GM12878 (cell line): ENCODE data around the gene KCNQ1. TPM values are rescaled to one million over a fixed set of nuclear protein-coding genes. Genes with fewer than 3 reads are reported as not detected.

Experiments
- ATAC-seq: fragments of 200-7000 bp; cut with Tn5 transposase; 3 replicates; pipeline ENCODE4 v1.9.1; 2020; ENCODE audit warnings: mild to moderate bottlenecking, moderate library complexity
- BruUV-seq: library from RNA; stranded (reverse); fragments of 400-500 nt; replicated peaks from 2 replicates; lab custom pipeline; 2021; lab: Mats Ljungman, UMichigan
- CTCF ChIA-PET: fragments of 300-600 bp; sonication (Branson Sonifier 250); formaldehyde crosslinking; extraction: SDS; loops from one replicate; lab custom pipeline; 2021; ENCODE audit warnings: inconsistent platforms; lab: Yijun Ruan, JAX
- POLR2A ChIA-PET: fragments of 350-600 bp; formaldehyde crosslinking; extraction: SDS; loops from one replicate; lab custom pipeline; 2021; ENCODE audit warnings: inconsistent platforms; lab: Charles Lee
- RAD21 ChIA-PET: fragments of 300-600 bp; sonication (Branson Sonifier 250); formaldehyde crosslinking; loops from one replicate; lab custom pipeline; 2023; ENCODE audit warnings: antibody characterized with exemption; ENCODE audit not compliant: unreplicated experiment; lab: Charles Lee
- SMC1A ChIA-PET: fragments of 300-600 bp; sonication (Branson Sonifier 250); formaldehyde crosslinking; loops from one replicate; lab custom pipeline; 2023; ENCODE audit not compliant: unreplicated experiment, uncharacterized antibody; lab: Charles Lee
- DNase-seq: peaks from one replicate; pipeline ENCODE4 v3.0.0-alpha.2; 2011; ENCODE audit warnings: low read depth, low spot score
- FAIRE-seq: peaks from 3 replicates; lab custom pipeline; 2011; peaks lifted over from hg19 to GRCh38; lab: Jason Lieb, UNC
- H2AFZ ChIP-seq: 2 replicates; pipeline ENCODE4 v1.6.0; 2011; ENCODE audit warnings: low read depth, low read length, control low read depth; ENCODE audit not compliant: control insufficient read depth
- H3K27ac ChIP-seq: 2 replicates; pipeline ENCODE4 v1.5.1; 2011; ENCODE audit warnings: control low read depth; ENCODE audit not compliant: control insufficient read depth, insufficient read depth
- H3K27me3 ChIP-seq, 2 experiments: replicated peaks in 1 of 2; 2 replicates each; pipeline versions ENCODE4 v1.6.0 to v1.6.1; 2011; ENCODE audit warnings: low read length in 1 of 2; ENCODE audit not compliant: control insufficient read depth in 2 of 2, insufficient read depth in 2 of 2
- H3K36me3 ChIP-seq, 2 experiments: 2 replicates each; pipeline ENCODE4 v1.5.1; 2011; ENCODE audit warnings: low read length in 1 of 2; ENCODE audit not compliant: control insufficient read depth in 2 of 2, insufficient read depth in 2 of 2
- H3K4me1 ChIP-seq: 2 replicates; pipeline ENCODE4 v1.6.1; 2011; ENCODE audit warnings: mild to moderate bottlenecking, low read length, moderate library complexity, mixed read lengths; ENCODE audit not compliant: control insufficient read depth, insufficient read depth
- H3K4me2 ChIP-seq: 2 replicates; pipeline ENCODE4 v1.6.0; 2011; ENCODE audit warnings: control low read depth; ENCODE audit not compliant: control insufficient read depth, insufficient read depth
- H3K4me3 ChIP-seq: fragments of 200-600 bp; sonication (generic); 2 replicates; pipeline ENCODE4 v1.5.1; 2016
- H3K79me2 ChIP-seq: 2 replicates; pipeline ENCODE4 v1.6.0; 2011; ENCODE audit warnings: low read length; ENCODE audit not compliant: control insufficient read depth, insufficient read depth
- H3K9ac ChIP-seq: 2 replicates; pipeline ENCODE4 v1.8.0; 2011; ENCODE audit warnings: low read length, control low read depth, mixed read lengths; ENCODE audit not compliant: control insufficient read depth, insufficient read depth
- H3K9me3 ChIP-seq: replicated peaks from 3 replicates; pipeline ENCODE4 v1.5.1; 2011; ENCODE audit warnings: mild to moderate bottlenecking, low read length; ENCODE audit not compliant: control insufficient read depth, insufficient read depth
- H4K20me1 ChIP-seq: 2 replicates; pipeline ENCODE4 v1.6.0; 2011; ENCODE audit not compliant: control insufficient read depth, insufficient read depth
- BRCA1 ChIP-seq: IDR thresholded peaks from 2 replicates; pipeline ENCODE4 v1.6.1; 2011; ENCODE audit warnings: low read depth, low read length, improper control_type of control experiment
- CBFB ChIP-seq: IDR thresholded peaks from 2 replicates; pipeline ENCODE4 v1.6.1; 2016; ENCODE audit warnings: antibody characterized with exemption, low read depth
- CTCF ChIP-seq, 3 experiments: IDR thresholded peaks in 2 of 3; conservative IDR thresholded peaks in 1 of 3; 2 replicates each; pipeline ENCODE4 v1.5.1; 2011; ENCODE audit warnings: low read depth in 3 of 3, low read length in 3 of 3, mild to moderate bottlenecking in 3 of 3, control low read depth in 2 of 3, moderate library complexity in 2 of 3, inconsistent platforms in 1 of 3, mixed read lengths in 1 of 3; ENCODE audit not compliant: control insufficient read depth in 2 of 3, insufficient read depth in 1 of 3; ENCODE audit errors: extremely low read depth in 1 of 3
- FOXK2 ChIP-seq: fragments of 450-650 bp; IDR thresholded peaks from 2 replicates; pipeline ENCODE4 v1.6.1; 2017; ENCODE audit warnings: mild to moderate bottlenecking, moderate library complexity
- HDAC2 ChIP-seq: fragments of 200-600 bp; sonication (generic); IDR thresholded peaks from 2 replicates; pipeline ENCODE4 v1.6.1; 2017
- HSF1 ChIP-seq: fragments of 150-350 bp; IDR thresholded peaks from 2 replicates; pipeline ENCODE4 v1.6.1; 2014; ENCODE audit warnings: mild to moderate bottlenecking, low read depth, low read length
- IRF3 ChIP-seq: fragments of 450-650 bp; IDR thresholded peaks from 2 replicates; pipeline ENCODE4 v1.6.1; 2014; ENCODE audit warnings: mild to moderate bottlenecking
- NBN ChIP-seq: fragments of 450-650 bp; IDR thresholded peaks from 2 replicates; pipeline ENCODE4 v1.6.1; 2016
- PKNOX1 ChIP-seq: fragments of 450-650 bp; IDR thresholded peaks from 2 replicates; pipeline ENCODE4 v1.6.1; 2016; ENCODE audit warnings: mild to moderate bottlenecking
- RAD21 ChIP-seq: IDR thresholded peaks from 2 replicates; pipeline ENCODE4 v1.6.1; 2011; ENCODE audit warnings: mild to moderate bottlenecking, low read depth, low read length, moderate library complexity; ENCODE audit not compliant: insufficient read depth
- RELB ChIP-seq: fragments of 450-650 bp; IDR thresholded peaks from 2 replicates; pipeline ENCODE4 v1.6.1; 2017; ENCODE audit warnings: low read depth, mild to moderate bottlenecking, moderate library complexity
- SMAD1 ChIP-seq: fragments of 450-650 bp; IDR thresholded peaks from 2 replicates; pipeline ENCODE4 v1.6.1; 2018; ENCODE audit warnings: mild to moderate bottlenecking, low read depth; ENCODE audit not compliant: partially characterized antibody
- SREBF1 ChIP-seq: IDR thresholded peaks from 2 replicates; pipeline ENCODE4 v1.6.1; 2012; ENCODE audit warnings: mild to moderate bottlenecking, low read length
- SRF ChIP-seq, 2 experiments: IDR thresholded peaks; 2 replicates each; pipeline ENCODE4 v1.6.1; 2011; ENCODE audit warnings: low read depth in 2 of 2, low read length in 2 of 2, mild to moderate bottlenecking in 1 of 2, moderate library complexity in 1 of 2
- YY1 ChIP-seq: IDR thresholded peaks from 2 replicates; pipeline ENCODE4 v1.6.1; 2011; ENCODE audit warnings: low read depth, mild to moderate bottlenecking, low read length
- ZNF622 ChIP-seq: fragments of 450-650 bp; IDR thresholded peaks from 2 replicates; pipeline ENCODE4 v1.6.1; 2017; ENCODE audit warnings: mild to moderate bottlenecking, inconsistent platforms
- WGBS: methylation state at CpG from one replicate; pipeline ENCODE4 v1.1.6; 2016; ENCODE audit warnings: low lambda C conversion rate; ENCODE audit not compliant: insufficient replicate concordance, insufficient coverage; ENCODE audit errors: missing lambda C conversion rate; 5-methylcytosine and 5-hydroxymethylcytosine counted together
- in situ Hi-C: fragments of 300-500 bp; cut with MboI; formaldehyde crosslinking; loops from 9 replicates; pipeline ENCODE4 v1.14.3; 2018; ENCODE audit warnings: mixed read lengths
- intact Hi-C: fragments of 100-400 bp; cut with micrococcal nuclease; formaldehyde crosslinking; loops from one replicate; pipeline ENCODE4 v1.14.2; 2022; ENCODE audit not compliant: unreplicated experiment
- polyA plus RNA-seq, 11 experiments: library from polyadenylated mRNA; depleted of rRNA in 4 of 11; unstranded in 6 of 11; stranded (reverse) in 5 of 11; fragments of >200 nt; fragmentation: Nextera tagmentation in 4 of 11; fragmentation: Illumina TruSeq in 1 of 11; extraction: Ambion mirVana in 4 of 11; extraction: Trizol in 1 of 11; gene quantifications; 1 replicate in 1 of 11; 2 replicates in 10 of 11; pipeline versions ENCODE4 v1.2.1 to v1.2.3, GENCODE V29; 2011 to 2016; ENCODE audit warnings: inconsistent platforms in 2 of 11, missing spikeins in 2 of 11, low read depth in 1 of 11
- total RNA-seq, 4 experiments: library from RNA; depleted of rRNA in 3 of 4; stranded (reverse); fragments of >200 nt in 3 of 4; fragmentation: Illumina TruSeq in 1 of 4; extraction: Trizol in 1 of 4; gene quantifications; 2 replicates each; pipeline versions ENCODE4 v1.2.1 to v1.2.3, GENCODE V29; 2013 to 2021

Gene KCNQ1
- total and polyA plus RNA-seq, 10 of the 15 experiments (the other 5 are each of a cell fraction or from before 2014, with no cell fraction given): 0.03 to 0.15 (median 0.12) TPM; not detected in 7

GRCh38 chr11:2887515-2888195, 442.8 kb downstream of the KCNQ1 start:
- RAD21 ChIA-PET: interaction anchor here (0.6 to 8.3 kb wide), 5 partner anchors 14 to 583 kb away, joined by 3 to 151 read pairs (median 5); partner anchors contain the start of gene PHLDA2
- H3K9ac ChIP-seq: no peak overlapping the region
- TF ChIP-seq BRCA1 (no peak), YY1 (no peak), RELB (no peak), PKNOX1 (no peak), SRF (IDR thresholded peaks at IDR 0.05; ENCODE audit: low read depth in 2 of 2, low read length in 2 of 2) (no peak), HSF1 (no peak), SREBF1 (no peak), ZNF622 (no peak), NBN (no peak), CBFB (no peak), RAD21 (no peak), HDAC2 (no peak), CTCF (IDR thresholded peaks at IDR 0.05 in 2 of 3, conservative IDR thresholded peaks at IDR 0.05 in 1 of 3; ENCODE audit: control insufficient read depth in 2 of 3, extremely low read depth in 1 of 3, insufficient read depth in 1 of 3, low read depth in 3 of 3, low read length in 3 of 3) (no peak), IRF3 (no peak), FOXK2 (no peak), SMAD1 (no peak)

More at GRCh38 chr11:2887515-2888195, 442.8 kb downstream of the KCNQ1 start:
- Histone ChIP-seq H3K27ac (no peak overlapping the region), H3K9me3 (no peaks in the 10 kb centered on the region), H3K4me2 (no peak overlapping the region), H3K4me3 (no peak overlapping the region), H4K20me1 (no peaks in the 10 kb centered on the region), H3K79me2 (no peaks in the 10 kb centered on the region), H3K27me3 (peaks cover 7% of the 10 kb centered on the region in 2 experiments; a peak in 3 of 4 replicates), H2AFZ (no peak overlapping the region), H3K36me3 (no peaks in the 10 kb centered on the region), H3K4me1 (peaks cover 10% of the 10 kb centered on the region)
- 40% methylated on average over 11 of the region's 11 CpGs for WGBS
- ChIA-PET POLR2A (interaction anchor here (0.7 kb wide), 1 partner anchor 505 kb away, joined by 3 read pairs; no protein-coding TSS in a partner anchor), SMC1A (interaction anchor here (0.6 to 6.9 kb wide), 7 partner anchors 102 to 582 kb away, joined by 3 to 108 read pairs (median 3); partner anchors contain the start of gene KCNQ1OT1), CTCF (interaction anchor here (0.6 to 10.2 kb wide), 16 partner anchors 11 to 487 kb away, joined by 3 to 233 read pairs (median 3); partner anchors contain the start of genes PHLDA2 and TSSC4)
- intact Hi-C loops: loop anchor here (1.0 to 2.0 kb wide), 3 partner anchors 191 to 459 kb away; no protein-coding TSS in a partner anchor
- in situ Hi-C loops: loop anchor here (5.0 kb wide), 1 partner anchor 355 kb away; no protein-coding TSS in a partner anchor
- no TSS peak for BruUV-seq
- ATAC-seq: no peak
- no peak for DNase-seq
- FAIRE-seq: no peak
